Bladder microvascular endothelial cell (primary cell): ENCODE results near the gene PCDH15. TPM values are rescaled to one million over a fixed set of nuclear protein-coding genes. Genes with fewer than 3 reads are reported as not detected.

Experiments
- total RNA-seq: library from RNA; depleted of rRNA; stranded (reverse); fragments of >200 nt; gene quantifications from 2 replicates; pipeline ENCODE4 v1.2.3, GENCODE V29; 2014

PCDH15 gene
- total RNA-seq = under 0.01 TPM in 1 of 2 replicates, not detected in the other

GRCh38 chr10:54800741-54801421 is at the start of gene PCDH15:
TSS of gene PCDH15 (minus strand) at chr10:54801231. CDS start at chr10:54664262, 136,969 bp downstream.

